Measurements from ENCODE around the gene STN1. TPM values are rescaled to one million over a fixed set of nuclear protein-coding genes. Genes with fewer than 3 reads are reported as not detected.

Gene STN1
- total RNA-seq, 1 donor: 23.3 TPM

GRCh38 chr10:103859161-103860086 lies 58.6 kb downstream of the STN1 start:
- H3K4me3 ChIP-seq (ENCODE audit: low read depth, low read length): no peak overlapping the region
- peak; percentile 79 for DNase-seq (ENCODE audit: low read depth)
- peak; percentile 60 for TF ChIP-seq CTCF (IDR thresholded peaks at IDR 0.05; ENCODE audit: insufficient read depth, low read depth, low read length)

- DNase-seq (ENCODE audit: low read depth): no peak
- TF ChIP-seq CTCF (IDR thresholded peaks at IDR 0.05; ENCODE audit: insufficient read depth, low read depth, low read length): no peak
- no peak overlapping the region for H3K4me3 ChIP-seq (ENCODE audit: low read depth, low read length)
Measured at GRCh38 chr10:103858360-103858759, 59.6 kb downstream of the STN1 start.

GRCh38 chr10:103856797-103857170 lies 61.2 kb downstream of the STN1 start:
- H3K4me3 ChIP-seq (ENCODE audit: low read depth, low read length): no peak overlapping the region
- no peak for DNase-seq (ENCODE audit: low read depth)
- TF ChIP-seq CTCF (IDR thresholded peaks at IDR 0.05; ENCODE audit: insufficient read depth, low read depth, low read length): no peak

- peak overlapping the region; percentile 60 for H3K4me3 ChIP-seq (ENCODE audit: low read depth, low read length)
- TF ChIP-seq CTCF (IDR thresholded peaks at IDR 0.05; ENCODE audit: insufficient read depth, low read depth, low read length): no peak
Measured at GRCh38 chr10:103855852-103856796, 61.9 kb downstream of the STN1 start.

GRCh38 chr10:103855424-103855823 lies 62.6 kb downstream of the STN1 start, which contains the start of gene SH3PXD2A:
Gene SH3PXD2A, minus strand, starts transcription at chr10:103855576. Its CDS starts 310 bp downstream, at chr10:103855266.
- H3K4me3 ChIP-seq (ENCODE audit: low read depth, low read length): peak within 1 kb of the TSS; percentile 60
- no peak for DNase-seq (ENCODE audit: low read depth)
- no peak for TF ChIP-seq CTCF (IDR thresholded peaks at IDR 0.05; ENCODE audit: insufficient read depth, low read depth, low read length)

More at GRCh38 chr10:103855852-103856796, 61.9 kb downstream of the STN1 start:
- no peak for DNase-seq (ENCODE audit: low read depth)

- H3K4me3 ChIP-seq (ENCODE audit: low read depth, low read length): peak overlapping the region; percentile 60
- TF ChIP-seq CTCF (IDR thresholded peaks at IDR 0.05; ENCODE audit: insufficient read depth, low read depth, low read length): no peak
- no peak for DNase-seq (ENCODE audit: low read depth)
Measured at GRCh38 chr10:103854686-103855391, 63.1 kb downstream of the STN1 start.
